ENCODE data around the gene INAFM1.
"Not testable (repeated sequence)": the region's sequence is repeated elsewhere in the genome, so short reads cannot be mapped to it uniquely, and the experiment has no call there.

DNA sequence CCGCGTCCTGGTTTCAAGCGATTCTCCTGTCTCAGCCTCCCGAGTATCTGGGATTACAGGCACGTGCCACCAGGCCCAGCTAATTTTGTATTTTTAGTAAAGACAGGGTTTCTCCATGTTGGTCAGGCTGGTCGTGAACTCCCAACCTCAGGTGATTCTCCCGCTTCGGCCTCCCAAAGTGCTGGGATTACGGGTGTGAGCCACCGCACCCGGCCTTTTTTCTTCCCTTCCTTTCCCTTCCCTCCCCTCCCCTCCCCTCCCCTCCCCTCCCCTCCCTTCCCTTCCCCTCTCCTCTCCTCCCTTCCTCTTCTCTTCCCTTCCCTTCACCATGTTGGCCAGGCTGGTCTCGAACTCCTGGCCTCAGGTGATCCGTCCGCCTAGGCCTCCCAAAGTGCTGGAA is 26.2 kb downstream of the INAFM1 start:
- TF ChIP-seq KAT7 (CRISPR knock-in tag; IDR thresholded peaks at IDR 0.05; ENCODE audit: borderline replicate concordance); ESRRA (CRISPR knock-in tag; IDR thresholded peaks at IDR 0.05; ENCODE audit: borderline replicate concordance); MYBL2 (CRISPR knock-in tag; IDR thresholded peaks at IDR 0.05); TP53 (CRISPR knock-in tag; IDR thresholded peaks at IDR 0.05); ZNF263 (CRISPR knock-in tag; IDR thresholded peaks at IDR 0.05; ENCODE audit: low read depth); TCF7 (CRISPR knock-in tag; IDR thresholded peaks at IDR 0.05; ENCODE audit: low read depth); GRHL2 (CRISPR knock-in tag; IDR thresholded peaks at IDR 0.05; ENCODE audit: insufficient replicate concordance, severe bottlenecking): not testable (repeated sequence)
- TF ChIP-seq, protein P1, sequence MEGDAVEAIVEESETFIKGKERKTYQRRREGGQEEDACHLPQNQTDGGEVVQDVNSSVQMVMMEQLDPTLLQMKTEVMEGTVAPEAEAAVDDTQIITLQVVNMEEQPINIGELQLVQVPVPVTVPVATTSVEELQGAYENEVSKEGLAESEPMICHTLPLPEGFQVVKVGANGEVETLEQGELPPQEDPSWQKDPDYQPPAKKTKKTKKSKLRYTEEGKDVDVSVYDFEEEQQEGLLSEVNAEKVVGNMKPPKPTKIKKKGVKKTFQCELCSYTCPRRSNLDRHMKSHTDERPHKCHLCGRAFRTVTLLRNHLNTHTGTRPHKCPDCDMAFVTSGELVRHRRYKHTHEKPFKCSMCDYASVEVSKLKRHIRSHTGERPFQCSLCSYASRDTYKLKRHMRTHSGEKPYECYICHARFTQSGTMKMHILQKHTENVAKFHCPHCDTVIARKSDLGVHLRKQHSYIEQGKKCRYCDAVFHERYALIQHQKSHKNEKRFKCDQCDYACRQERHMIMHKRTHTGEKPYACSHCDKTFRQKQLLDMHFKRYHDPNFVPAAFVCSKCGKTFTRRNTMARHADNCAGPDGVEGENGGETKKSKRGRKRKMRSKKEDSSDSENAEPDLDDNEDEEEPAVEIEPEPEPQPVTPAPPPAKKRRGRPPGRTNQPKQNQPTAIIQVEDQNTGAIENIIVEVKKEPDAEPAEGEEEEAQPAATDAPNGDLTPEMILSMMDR (IDR thresholded peaks at IDR 0.05): not testable (repeated sequence)
- TF ChIP-seq, protein P2, sequence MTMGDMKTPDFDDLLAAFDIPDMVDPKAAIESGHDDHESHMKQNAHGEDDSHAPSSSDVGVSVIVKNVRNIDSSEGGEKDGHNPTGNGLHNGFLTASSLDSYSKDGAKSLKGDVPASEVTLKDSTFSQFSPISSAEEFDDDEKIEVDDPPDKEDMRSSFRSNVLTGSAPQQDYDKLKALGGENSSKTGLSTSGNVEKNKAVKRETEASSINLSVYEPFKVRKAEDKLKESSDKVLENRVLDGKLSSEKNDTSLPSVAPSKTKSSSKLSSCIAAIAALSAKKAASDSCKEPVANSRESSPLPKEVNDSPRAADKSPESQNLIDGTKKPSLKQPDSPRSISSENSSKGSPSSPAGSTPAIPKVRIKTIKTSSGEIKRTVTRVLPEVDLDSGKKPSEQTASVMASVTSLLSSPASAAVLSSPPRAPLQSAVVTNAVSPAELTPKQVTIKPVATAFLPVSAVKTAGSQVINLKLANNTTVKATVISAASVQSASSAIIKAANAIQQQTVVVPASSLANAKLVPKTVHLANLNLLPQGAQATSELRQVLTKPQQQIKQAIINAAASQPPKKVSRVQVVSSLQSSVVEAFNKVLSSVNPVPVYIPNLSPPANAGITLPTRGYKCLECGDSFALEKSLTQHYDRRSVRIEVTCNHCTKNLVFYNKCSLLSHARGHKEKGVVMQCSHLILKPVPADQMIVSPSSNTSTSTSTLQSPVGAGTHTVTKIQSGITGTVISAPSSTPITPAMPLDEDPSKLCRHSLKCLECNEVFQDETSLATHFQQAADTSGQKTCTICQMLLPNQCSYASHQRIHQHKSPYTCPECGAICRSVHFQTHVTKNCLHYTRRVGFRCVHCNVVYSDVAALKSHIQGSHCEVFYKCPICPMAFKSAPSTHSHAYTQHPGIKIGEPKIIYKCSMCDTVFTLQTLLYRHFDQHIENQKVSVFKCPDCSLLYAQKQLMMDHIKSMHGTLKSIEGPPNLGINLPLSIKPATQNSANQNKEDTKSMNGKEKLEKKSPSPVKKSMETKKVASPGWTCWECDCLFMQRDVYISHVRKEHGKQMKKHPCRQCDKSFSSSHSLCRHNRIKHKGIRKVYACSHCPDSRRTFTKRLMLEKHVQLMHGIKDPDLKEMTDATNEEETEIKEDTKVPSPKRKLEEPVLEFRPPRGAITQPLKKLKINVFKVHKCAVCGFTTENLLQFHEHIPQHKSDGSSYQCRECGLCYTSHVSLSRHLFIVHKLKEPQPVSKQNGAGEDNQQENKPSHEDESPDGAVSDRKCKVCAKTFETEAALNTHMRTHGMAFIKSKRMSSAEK (CRISPR knock-in tag; IDR thresholded peaks at IDR 0.05; ENCODE audit: borderline replicate concordance): not testable (repeated sequence)

Data from WTC11 (cell line).